Right cardiac atrium (tissue), 5 donors: ENCODE measurements around the gene HOXA13. TPM values are rescaled to one million over a fixed set of nuclear protein-coding genes. Genes with fewer than 3 reads are reported as not detected.

Experiments
- ATAC-seq, 2 donors: fragments of 200-7000 bp; cut with Tn5 transposase; one replicate each; pipeline versions ENCODE4 v1.8.0 to v1.9.1; 2020; ENCODE audit warnings: moderate library complexity in 2 of 2, mild to moderate bottlenecking in 1 of 2
- DNase-seq, 3 donors: peaks; one replicate each; pipeline ENCODE4 v3.0.0-alpha.2; 2020
- H3K27ac ChIP-seq: one replicate; pipeline ENCODE4 v1.5.1; 2013; ENCODE audit warnings: mild to moderate bottlenecking, low read length, control low read depth, moderate library complexity
- H3K27me3 ChIP-seq: one replicate; pipeline ENCODE4 v1.6.1; 2013; ENCODE audit not compliant: control insufficient read depth, insufficient read depth
- H3K4me1 ChIP-seq: one replicate; pipeline ENCODE4 v1.6.1; 2013; ENCODE audit warnings: low read length; ENCODE audit not compliant: control insufficient read depth, insufficient read depth
- H3K4me3 ChIP-seq: one replicate; pipeline ENCODE4 v1.5.1; 2013; ENCODE audit warnings: low read length, control low read depth
- H3K9me3 ChIP-seq: one replicate; pipeline ENCODE4 v1.6.1; 2013; ENCODE audit warnings: low read length; ENCODE audit not compliant: control insufficient read depth
- WGBS: extraction: QIAGEN DNeasy Blood & Tissue Kit; methylation state at CpG from one replicate; pipeline ENCODE4 v1.1.7; 2013; 5-methylcytosine and 5-hydroxymethylcytosine counted together
- intact Hi-C, 4 donors: fragments of 100-400 bp; cut with DNase I; formaldehyde crosslinking; loops; one replicate each; pipeline versions ENCODE4 v1.11.0 to v1.14.0; 2022 to 2023
- polyA plus RNA-seq: library from polyadenylated mRNA; stranded (reverse); fragments of 200-250 nt; gene quantifications from one replicate; pipeline ENCODE4 v1.2.3, GENCODE V29; 2013
- total RNA-seq, 4 donors: library from RNA; stranded (reverse); fragmentation: NEBNext Ultra II Directional; extraction: Animal tissue kit (Norgen Biotek cat#: 25700); gene quantifications; one replicate each; pipeline ENCODE4 v1.2.1, GENCODE V29; 2021
- donor health status: healthy with polysubstance abuse.
- donor health status: DM: no; HTN: yes; CAD: no.
- donor health status: DM: no; HTN: no; CAD: no.
- donor health status: DM: no; HTN: yes; CAD: no; lungs with severe emphysema.
- donor health status: DM: yes; HTN: yes; CAD: no.

HOXA13 gene
- total and polyA plus RNA-seq, 5 donors, result not detected

- Histone ChIP-seq H3K4me1 (peaks cover 2% of the 10 kb centered on the region), H3K27me3 (no peaks in the 10 kb centered on the region), H3K4me3 (no peak overlapping the region), H3K27ac (no peak overlapping the region), H3K9me3 (no peaks in the 10 kb centered on the region)
- WGBS, result 24% methylated on average over 4 of the region's 4 CpGs
- DNase-seq (no peak), ATAC-seq (no peak)
- intact Hi-C loops, result loop anchor here in 2 of 4 donors (10.0 kb wide), 2 partner anchors 721 to 811 kb away; no protein-coding TSS in a partner anchor
Measured at GRCh38 chr7:27203964-27204594, 4.2 kb upstream of the HOXA13 start.

GRCh38 chr7:27203365-27203953 lies 3.6 kb upstream of the HOXA13 start:
- no peak for ATAC-seq
- Histone ChIP-seq H3K9me3 (no peaks in the 10 kb centered on the region), H3K27me3 (no peaks in the 10 kb centered on the region), H3K4me3 (no peak overlapping the region), H3K27ac (no peak overlapping the region), H3K4me1 (peaks cover 2% of the 10 kb centered on the region)
- 21% methylated on average over 10 of the region's 10 CpGs for whole genome bisulfite sequencing
- intact Hi-C loops, result loop anchor here in 2 of 4 donors (10.0 kb wide), 2 partner anchors 721 to 811 kb away; no protein-coding TSS in a partner anchor
- DNase-seq, result no peak

GRCh38 chr7:27202862-27203134 lies 2.9 kb upstream of the HOXA13 start:
- intact Hi-C loops, result loop anchor here in 2 of 4 donors (10.0 kb wide), 2 partner anchors 722 to 812 kb away; no protein-coding TSS in a partner anchor
- 15% methylated on average over 3 of the region's 3 CpGs for WGBS
- Histone ChIP-seq H3K4me1 (peaks cover 2% of the 10 kb centered on the region), H3K9me3 (no peaks in the 10 kb centered on the region), H3K27ac (no peak overlapping the region), H3K4me3 (no peak overlapping the region), H3K27me3 (no peaks in the 10 kb centered on the region)
- DNase-seq (no peak), ATAC-seq (no peak)

GRCh38 chr7:27202018-27202861 lies 2.3 kb upstream of the HOXA13 start:
- Histone ChIP-seq H3K27me3 (no peaks in the 10 kb centered on the region), H3K4me1 (peaks cover 2% of the 10 kb centered on the region), H3K9me3 (no peaks in the 10 kb centered on the region), H3K4me3 (no peak overlapping the region), H3K27ac (no peak overlapping the region)
- intact Hi-C loops, result loop anchor here in 2 of 4 donors (10.0 kb wide), 2 partner anchors 723 to 813 kb away; no protein-coding TSS in a partner anchor
- WGBS, result 18% methylated on average over 30 of the region's 30 CpGs
- DNase-seq (no peak), ATAC-seq (no peak)

GRCh38 chr7:27201580-27202017 lies 1.7 kb upstream of the HOXA13 start:
- Histone ChIP-seq H3K27me3 (no peaks in the 10 kb centered on the region), H3K27ac (no peak overlapping the region), H3K4me3 (no peak overlapping the region), H3K4me1 (peaks cover 2% of the 10 kb centered on the region), H3K9me3 (no peaks in the 10 kb centered on the region)
- DNase-seq (no peak), ATAC-seq (no peak)
- intact Hi-C loops, result loop anchor here in 2 of 4 donors (10.0 kb wide), 2 partner anchors 723 to 813 kb away; no protein-coding TSS in a partner anchor
- WGBS, result 28% methylated on average over 4 of the region's 4 CpGs

- no peak for DNase-seq
- Histone ChIP-seq H3K4me3 (no peak overlapping the region), H3K4me1 (peaks cover 2% of the 10 kb centered on the region), H3K27ac (no peak overlapping the region), H3K9me3 (no peaks in the 10 kb centered on the region), H3K27me3 (no peaks in the 10 kb centered on the region)
- intact Hi-C loops, result loop anchor here in 2 of 4 donors (10.0 kb wide), 2 partner anchors 724 to 814 kb away; no protein-coding TSS in a partner anchor
- WGBS, result 14% methylated on average over 14 of the region's 14 CpGs
- ATAC-seq, result no peak
Measured at GRCh38 chr7:27200761-27201579, 1.1 kb upstream of the HOXA13 start.

GRCh38 chr7:27198871-27199801 lies 755 bp downstream of the HOXA13 start:
- Histone ChIP-seq H3K4me3 (peak overlapping the region; percentile 63), H3K9me3 (no peaks in the 10 kb centered on the region), H3K4me1 (no peaks in the 10 kb centered on the region), H3K27me3 (no peaks in the 10 kb centered on the region), H3K27ac (no peak overlapping the region)
- ATAC-seq (no peak), DNase-seq (peak in 1 of 3 donors; percentile 51)
- intact Hi-C loops, result loop anchor here in 2 of 4 donors (5.0 to 10.0 kb wide), 6 partner anchors 378 to 896 kb away; no protein-coding TSS in a partner anchor
- 2% methylated on average over 93 of the region's 93 CpGs for WGBS

- no peaks in the 10 kb centered on the region for H3K4me1 ChIP-seq
- intact Hi-C loops, result loop anchor here in 2 of 4 donors (5.0 to 10.0 kb wide), 6 partner anchors 379 to 897 kb away; no protein-coding TSS in a partner anchor
- no peak overlapping the region for H3K27ac ChIP-seq
- no peaks in the 10 kb centered on the region for H3K27me3 ChIP-seq
- H3K4me3 ChIP-seq, result no peak overlapping the region
- DNase-seq, result no peak
- no peaks in the 10 kb centered on the region for H3K9me3 ChIP-seq
- ATAC-seq, result no peak
- 11% methylated on average over 29 of the region's 29 CpGs for WGBS
Measured at GRCh38 chr7:27198138-27198841, 1.6 kb downstream of the HOXA13 start.
